RKO (cell line): ENCODE measurements around the gene VAT1.
"Not testable (repeated sequence)": the region's sequence is repeated elsewhere in the genome, so short reads cannot be mapped to it uniquely, and the experiment has no call there.

Experiments
- DNase-seq: peaks from one replicate; pipeline ENCODE4 v3.0.0-alpha.2; 2016; ENCODE audit warnings: low spot score

The VAT1 gene

DNA sequence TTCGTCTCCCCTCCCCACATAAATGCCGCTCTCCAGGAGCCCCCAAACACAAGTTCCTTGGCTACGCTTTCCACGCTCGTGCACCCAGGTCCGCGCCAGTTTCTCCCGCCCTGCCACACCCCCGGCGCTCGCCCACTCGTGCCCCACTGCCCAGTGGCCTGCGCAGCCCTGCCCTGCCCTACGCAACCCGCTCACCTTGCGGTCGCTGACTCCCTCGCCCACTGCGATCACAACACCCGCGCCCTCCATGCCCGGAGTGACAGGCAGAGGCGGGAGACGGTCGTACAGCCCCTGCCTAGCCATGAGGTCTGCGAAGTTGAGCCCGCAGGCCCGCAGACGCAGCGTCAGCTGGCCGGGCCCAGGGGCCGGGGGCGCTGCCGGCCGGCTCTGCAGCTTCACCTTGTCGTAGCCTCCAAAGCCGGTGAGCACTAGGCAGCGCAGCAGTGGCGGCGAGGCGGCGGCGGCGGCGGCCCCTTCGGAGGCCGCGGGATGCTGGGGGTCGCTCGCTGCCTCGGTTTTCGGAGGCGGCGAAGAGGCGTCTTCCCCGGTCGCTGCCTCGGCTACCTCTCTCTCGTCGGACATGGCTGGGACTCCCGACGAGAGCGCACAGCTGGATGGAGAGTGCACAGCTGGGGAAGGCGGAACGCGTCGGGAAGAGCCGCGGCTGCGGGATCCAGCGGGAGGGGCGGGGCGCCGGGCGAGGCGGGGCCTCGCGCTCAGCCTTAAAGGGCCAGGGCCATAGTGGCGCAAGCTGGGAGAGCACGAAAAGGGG, at the start of gene VAT1:
VAT1 (minus strand) TSS at position 645 of the 772 bp plus-strand sequence; CDS start at position 582, 63 bp downstream.
- peak; percentile 88 for DNase-seq

DNA sequence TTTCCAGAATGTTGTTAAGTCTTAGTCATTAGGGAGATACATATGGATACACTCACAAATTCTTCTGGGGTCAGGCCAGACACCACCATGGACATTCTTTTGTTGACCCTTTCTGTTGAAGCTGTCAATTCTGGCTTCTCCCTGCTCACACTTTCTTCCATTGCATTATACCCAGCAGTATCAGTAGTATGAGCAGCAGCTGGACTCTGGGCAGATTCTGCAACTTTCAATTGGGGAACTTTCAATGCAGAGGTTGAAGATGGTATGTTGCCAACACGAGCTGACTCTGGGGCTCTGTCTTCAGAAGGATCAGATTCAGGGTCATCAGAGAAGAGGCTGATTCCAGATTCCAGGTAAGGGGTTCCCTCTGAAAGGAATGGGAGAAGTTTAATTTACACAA, 48.7 kb upstream of the VAT1 start:
- DNase-seq = no peak

DNA sequence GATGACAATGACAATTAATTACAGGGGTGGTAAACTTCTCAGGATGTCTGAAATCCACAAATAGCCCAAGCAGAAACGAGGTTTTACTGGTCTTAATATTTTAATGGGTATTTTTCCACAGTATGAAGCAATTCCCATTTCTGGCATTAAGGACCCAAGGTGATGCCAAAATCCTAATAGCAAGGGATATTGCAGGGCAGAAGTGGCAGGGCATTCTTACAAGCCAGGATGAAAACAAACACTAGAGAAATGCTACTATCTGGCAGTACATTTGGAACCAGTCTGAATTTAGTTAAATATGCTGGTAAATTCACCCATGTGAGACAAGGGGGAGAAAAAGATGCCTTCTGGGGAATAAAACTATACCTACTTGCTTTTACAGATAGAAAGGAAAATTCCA, 48.1 kb upstream of the VAT1 start:
- DNase-seq = no peak

DNA sequence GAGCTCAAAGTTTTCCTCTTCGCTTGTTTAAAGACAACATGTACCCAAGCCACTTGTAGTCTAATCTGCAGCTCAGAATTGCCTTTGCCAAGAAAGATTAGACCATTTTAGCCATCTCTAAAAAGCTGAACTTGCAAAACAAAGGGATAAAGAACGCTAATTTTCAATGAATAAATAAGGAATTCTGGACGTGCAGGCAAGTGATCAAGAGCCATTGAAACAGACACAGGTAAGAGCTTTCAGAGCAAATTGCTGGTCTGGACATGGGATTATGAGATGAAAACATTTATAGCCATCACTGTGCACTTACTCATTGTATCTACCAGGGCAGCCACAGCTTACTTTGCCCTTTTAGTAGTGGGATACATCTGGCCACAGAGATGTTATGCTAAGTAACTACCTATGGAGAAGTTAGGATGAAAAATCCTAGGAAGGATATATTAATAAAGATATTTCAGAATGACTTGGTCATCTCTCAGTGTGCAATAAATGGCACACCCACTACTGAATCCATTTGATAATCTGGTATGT, 47.2 kb upstream of the VAT1 start:
- DNase-seq = no peak

DNA sequence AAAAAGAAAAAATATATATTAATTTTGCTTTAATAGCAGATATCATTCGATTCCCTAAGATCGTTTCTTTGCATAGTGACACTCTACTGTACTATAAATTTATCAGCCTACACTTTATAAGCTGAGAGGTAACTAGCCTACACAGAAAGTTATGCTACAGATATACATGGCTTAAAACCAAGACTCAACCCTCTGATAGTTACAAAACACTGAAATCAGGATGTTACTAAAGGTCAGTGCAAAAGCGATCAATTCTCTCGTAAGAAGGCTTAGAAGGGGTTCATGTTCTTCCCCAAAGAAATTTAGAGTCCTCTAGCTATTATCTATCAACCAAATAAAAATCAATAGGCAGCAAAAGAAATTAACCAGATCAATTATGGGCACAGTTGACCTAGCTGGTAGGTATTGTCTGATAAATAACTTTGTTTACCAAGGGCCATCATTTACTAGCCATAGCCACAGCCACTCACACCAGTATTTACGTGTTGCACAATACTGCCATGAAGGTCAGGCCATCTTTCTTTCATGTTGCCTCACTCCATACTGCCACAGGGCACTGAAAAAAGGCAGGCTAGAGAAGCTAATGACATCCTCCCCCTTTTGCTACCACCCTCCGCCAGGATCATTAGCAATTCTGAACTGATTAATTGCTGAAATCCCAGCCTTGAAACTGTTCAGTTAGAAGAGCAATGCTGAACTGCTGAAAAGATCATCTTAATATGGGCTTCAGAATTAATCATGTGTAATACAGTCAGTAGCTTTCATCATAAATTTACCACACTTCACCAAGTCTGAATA, 46.6 kb upstream of the VAT1 start:
- no peak for DNase-seq

DNA sequence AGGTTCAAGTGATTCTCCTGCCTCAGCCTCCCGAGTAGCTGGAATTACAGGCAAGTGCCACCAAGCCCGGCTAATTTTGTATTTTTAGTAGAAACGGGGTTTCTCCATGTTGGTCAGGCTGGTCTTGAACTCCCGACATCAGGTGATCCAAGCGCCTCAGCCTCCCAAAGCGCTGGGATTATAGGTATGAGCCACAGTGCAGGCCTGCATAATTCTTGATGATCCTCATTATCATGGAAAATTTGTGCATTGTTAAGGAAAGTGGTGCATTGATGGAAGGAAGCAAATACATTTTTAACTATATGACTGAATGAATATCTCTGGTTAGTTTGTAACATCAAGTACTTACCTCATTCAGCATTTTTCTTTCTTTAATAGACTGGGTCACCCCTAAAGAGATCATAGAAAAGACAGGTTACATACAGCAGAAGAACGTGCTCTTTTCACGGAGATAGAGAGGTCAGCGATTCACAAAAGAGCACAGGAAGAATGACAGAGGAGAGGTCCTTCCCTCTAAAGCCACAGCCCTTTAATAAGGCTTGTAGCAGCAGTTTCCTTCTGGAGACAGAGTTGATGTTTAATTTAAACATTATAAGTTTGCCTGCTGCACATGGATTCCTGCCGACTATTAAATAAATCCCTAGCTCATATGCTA, 40.9 kb upstream of the VAT1 start:
- DNase-seq = no peak

DNA sequence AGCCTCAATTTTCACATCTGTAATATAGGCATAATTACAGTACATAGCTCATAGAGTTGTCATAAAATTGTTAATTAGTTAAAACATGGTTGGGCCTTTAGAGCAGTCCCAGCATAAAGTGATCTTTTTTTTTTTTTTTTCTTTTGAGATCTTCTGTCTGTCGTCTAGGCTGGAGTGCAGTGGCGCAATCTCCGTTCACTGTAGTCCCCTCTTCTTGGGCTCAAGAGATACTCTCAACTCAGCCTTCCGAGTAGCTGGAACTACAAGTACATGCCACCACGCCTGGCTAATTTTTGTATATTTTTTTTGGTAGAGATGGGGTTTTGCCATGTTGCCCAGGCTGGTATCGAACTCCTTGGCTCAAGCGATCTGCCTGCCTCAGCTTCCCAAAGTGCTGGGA, 33.9 kb upstream of the VAT1 start:
- DNase-seq = no peak

DNA sequence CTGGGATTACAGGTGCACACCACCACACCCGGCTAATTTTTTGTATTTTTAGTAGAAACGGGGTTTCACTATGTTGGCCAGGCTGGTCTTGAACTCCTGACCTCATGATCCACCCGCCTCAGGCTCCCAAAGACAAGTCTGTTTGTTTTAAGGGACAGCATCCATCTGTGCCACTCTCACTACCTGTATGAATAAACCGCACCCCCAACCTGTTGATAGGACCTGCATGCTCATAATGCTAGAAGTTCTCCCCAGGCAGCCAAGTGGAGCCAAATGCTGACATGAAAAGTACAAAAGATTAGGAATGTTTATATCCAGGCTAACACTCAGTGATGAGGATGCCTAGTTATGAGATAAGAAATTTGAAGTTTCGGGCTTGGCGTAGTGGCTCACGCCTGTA, 30.8 kb upstream of the VAT1 start:
- DNase-seq = not testable (repeated sequence)

DNA sequence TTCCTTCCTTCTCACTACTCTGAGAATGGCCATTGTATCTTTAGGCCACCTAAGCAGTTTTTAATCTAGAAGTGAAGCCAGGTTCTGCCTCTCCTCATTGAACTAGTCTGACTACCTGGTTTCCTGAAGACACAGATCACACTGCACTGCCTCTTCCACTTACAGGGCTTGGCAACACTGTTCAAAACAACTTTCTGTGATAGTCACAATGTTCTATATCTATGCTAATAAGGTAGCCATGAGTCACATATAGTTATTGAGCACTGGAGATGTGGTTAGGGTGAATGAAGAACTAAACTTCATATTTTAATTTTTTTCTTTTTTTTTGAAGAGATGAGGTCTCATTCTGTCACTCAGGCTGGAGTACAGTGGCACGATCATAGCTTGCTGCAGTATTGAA, 29.8 kb upstream of the VAT1 start:
- DNase-seq = no peak

DNA sequence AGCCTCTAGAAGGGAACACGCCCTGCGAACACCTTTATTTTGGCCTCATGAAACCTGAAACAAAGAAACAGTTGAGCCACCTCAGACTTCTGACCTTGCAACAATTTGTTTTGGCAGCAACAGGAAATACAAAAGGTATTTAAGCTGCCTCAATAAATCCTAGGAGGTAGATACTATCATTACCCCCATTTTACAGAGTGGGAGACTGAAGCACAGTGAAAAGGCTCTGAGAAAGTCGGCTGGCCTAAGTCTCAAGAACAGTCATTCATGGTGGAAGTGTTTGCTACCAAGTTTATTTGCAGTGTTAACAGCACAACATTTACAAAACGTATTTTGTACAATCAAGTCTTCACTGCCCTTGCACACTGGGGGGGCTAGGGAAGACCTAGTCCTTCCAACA, 21.8 kb upstream of the VAT1 start:
- no peak for DNase-seq

DNA sequence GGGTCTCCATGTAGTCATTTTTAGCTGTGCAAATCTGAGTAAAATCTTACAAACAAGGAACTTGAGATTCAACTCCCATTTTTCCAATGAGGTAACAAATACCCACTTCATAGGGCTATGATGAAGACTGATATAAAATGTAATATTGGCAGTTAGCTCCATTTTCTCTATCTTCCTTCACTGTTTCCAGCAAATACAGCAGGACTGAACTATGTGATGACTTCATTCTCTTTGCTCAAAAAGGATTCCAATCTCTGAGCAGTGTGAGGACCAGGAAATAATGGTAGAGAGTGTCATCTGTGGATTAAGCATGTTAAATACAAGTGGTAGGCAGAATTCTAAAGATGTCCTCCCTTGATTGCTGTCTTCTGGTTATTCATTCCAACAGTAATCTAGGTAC, 21.1 kb upstream of the VAT1 start:
- no peak for DNase-seq

DNA sequence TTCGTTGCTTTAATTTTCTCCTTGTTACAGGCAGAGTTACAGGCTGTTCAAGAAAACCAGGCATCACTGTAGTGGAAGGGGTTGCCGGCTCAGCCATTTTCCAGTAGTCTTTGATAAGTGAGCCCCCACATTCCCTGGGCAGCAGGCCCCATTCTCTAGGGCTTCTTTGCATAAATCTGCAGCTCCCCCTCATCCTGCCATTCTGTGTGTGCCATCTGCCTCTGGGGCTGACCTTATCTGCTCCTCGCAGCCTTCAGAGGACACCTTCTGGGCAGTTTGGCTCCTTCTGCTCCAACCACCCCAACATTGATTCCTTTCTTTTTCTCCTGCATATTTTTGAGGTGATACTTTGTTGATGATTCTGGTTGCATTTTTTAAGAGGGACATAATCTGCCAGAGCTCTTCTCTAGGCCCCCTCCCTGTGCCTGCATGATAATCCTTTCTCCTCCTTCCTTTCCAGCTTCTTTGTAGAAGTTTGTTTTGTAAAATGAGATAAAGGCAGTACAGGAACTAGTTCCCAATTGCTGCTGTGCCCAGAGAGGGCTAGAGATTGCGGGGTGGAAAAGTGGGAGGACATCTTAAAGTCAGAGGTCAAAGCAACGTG, 19.9 kb upstream of the VAT1 start:
- DNase-seq = no peak

DNA sequence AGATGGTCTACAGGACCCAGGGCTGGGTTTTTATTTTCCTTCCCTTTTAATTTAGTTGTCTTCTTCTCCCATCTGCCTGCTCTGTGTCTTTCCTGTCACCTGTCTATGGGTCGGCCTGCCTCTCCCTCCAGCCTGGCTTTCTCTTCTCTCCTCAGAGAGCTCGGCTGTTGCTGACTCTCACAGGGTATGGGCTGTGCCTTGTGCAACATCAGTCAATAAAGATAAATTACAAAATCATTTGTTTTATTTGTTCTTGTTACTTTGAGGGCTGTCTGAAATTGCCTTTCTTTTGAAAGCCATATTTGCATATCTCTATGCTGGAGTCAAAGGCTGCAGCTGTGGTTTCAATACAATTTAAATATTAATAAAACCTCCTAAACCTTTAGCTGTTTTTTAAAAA, 18.5 kb upstream of the VAT1 start:
- DNase-seq = no peak

DNA sequence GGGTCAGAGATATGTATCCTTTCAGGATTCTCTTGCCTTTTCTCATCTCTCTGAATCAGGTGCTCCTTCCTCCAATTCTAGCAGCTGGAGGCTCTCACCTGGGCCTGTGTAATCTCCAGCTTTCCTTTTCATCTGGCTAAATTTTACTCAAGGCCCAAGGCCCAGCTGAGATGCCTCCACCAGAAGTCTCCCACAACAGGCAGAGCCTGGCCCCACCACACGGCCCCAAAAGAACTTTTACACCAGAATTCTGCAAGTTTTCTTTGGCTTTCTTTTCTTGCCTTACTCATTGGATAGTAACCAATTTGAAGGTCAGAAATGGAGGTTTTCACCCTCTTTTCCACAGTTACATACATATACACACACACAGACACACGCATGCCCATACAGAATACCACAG, 17.5 kb upstream of the VAT1 start:
- DNase-seq = no peak

DNA sequence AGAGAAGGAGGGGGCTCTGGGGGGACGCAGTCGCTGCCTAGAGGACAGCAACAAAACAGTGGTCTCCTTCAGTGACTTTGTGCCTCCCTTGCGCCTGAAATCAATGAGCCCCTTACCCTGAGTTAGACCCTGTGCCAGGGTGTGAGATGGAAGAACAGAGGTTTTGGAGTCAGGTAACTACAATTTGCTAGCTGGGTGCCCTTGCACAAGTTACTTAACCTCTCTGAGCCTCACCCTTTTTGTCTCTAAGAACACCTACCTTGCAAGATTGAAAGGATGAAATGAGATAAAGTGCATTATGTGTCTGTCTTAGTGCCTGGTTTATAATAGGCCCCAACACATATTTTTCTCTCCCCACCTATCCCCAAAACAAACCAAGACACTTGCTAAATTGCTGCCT, 12.7 kb upstream of the VAT1 start:
- DNase-seq = no peak

DNA sequence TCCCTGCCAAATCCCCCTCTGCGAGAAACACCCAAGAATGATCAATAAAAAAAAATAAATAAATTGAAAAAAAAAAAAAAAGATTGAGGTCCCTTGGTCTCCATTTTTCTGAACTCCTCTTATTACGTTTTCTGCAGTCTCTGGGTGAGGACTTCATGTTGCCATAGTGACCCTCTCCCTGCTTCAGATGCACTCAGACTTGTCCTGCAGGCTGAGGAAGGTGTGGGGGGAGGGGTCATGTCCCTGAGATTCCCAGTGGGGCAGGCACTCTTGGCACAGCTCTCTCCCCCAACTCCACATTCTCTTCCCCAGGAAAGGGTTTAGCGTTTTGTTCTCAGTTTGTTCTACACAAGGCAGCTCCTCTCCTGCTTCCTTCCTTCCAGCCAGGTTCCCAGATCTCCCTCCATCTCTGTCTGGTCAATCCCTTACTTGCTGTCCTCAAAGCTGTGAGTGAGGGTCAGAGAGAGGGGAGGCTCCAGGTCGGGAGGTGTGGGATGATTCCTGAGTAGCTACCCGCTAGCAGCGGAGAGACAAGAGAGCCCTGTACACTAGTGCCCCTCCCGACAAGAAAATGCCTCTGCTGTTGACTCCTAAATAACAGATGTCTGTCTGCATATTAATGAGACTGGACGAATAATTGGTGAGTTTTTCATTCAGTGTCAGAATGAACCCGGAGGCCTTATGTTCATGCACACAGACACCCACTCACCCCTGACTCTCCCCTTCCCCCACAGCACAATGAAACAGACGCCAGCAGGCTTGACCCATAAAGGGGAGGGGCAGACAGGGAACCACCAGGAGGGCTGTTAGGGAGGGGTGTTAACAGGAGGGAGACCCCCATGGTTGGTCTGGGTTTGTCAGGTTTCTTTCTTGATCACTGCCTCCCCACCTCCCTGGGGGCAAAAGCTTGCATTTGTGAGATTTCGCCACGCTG, 12.0 kb upstream of the VAT1 start:
- DNase-seq = no peak

DNA sequence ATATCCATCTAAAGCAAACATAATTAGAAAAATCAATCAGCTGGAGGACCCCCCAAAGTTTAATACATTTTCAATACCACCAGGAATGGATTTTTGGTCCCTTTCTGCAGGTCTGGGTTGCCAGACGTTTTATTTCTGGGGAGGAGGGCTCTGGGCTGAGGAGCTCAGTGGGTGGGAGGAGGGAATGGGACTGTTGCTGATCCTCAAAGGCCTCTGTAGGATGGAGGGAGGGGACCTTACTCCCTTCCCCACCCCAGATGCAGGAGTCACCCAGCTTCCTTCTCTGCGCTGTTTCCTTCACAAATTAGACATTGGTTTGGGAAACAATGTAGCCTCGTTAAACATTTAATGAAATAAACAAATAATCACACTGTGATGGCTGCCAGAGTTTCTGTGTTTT, 9.5 kb upstream of the VAT1 start:
- DNase-seq = no peak

DNA sequence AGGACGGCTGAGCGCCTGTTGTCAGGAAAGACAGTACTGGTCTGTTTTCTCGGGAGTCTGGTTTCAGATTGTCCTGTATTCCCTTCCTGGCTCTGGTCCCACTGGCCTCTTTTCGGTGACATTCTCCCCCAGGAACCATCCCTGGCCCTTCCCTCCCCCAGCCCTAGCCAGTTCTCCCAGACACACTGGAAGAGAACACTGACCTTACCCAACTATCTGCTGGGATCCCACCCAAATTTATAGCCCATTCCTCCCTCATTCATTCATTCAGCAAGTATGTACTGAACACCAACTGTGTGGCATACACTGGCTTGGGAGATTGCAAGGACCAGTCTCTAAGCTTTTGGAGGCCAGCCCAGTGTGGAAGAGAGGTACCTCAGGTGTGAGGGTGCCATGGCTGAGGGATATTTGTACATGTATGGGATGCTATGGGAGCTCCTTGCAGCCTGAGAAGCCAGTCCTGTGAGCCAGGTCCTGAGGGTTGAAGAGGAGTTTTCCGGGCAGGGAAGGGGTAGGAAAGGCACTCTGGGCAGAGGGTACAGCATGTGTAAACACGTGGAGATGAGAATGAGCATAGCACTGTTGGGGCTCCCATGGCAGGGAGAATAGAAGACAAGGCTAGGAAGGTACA, 8.1 kb upstream of the VAT1 start:
- no peak for DNase-seq

DNA sequence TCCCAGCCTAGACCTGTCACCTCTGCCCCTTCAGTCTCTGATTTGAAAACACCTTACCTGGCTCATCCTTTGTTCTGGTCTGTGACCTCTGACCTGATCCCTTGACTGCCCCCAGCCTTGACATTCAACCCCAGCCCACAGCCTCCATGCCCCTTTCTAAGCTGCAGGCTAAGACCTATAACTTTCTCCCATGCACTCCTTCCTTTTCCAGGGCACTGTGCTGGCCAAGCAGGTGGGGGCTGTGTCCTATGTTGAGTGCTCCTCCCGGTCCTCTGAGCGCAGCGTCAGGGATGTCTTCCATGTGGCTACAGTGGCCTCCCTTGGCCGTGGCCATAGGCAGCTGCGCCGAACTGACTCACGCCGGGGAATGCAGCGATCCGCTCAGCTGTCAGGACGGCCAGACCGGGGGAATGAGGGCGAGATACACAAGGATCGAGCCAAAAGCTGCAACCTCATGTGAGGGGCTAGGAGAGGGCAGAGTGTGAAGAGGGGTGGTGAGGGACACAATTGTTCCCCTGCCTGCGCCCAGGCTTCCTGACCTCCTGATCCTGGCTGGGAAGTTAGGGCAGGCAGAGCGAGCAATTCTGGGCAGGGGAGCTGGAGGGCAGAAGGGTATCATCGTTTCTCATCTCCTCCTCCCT, 6.2 kb upstream of the VAT1 start:
- DNase-seq = no peak
